D341Med (cell line): Measurements from ENCODE around the gene NRXN3.

Experiments used
- DNase-seq: peaks from one replicate; pipeline ENCODE4 v3.0.0; 2012; ENCODE audit warnings: low spot score

Gene NRXN3

DNA sequence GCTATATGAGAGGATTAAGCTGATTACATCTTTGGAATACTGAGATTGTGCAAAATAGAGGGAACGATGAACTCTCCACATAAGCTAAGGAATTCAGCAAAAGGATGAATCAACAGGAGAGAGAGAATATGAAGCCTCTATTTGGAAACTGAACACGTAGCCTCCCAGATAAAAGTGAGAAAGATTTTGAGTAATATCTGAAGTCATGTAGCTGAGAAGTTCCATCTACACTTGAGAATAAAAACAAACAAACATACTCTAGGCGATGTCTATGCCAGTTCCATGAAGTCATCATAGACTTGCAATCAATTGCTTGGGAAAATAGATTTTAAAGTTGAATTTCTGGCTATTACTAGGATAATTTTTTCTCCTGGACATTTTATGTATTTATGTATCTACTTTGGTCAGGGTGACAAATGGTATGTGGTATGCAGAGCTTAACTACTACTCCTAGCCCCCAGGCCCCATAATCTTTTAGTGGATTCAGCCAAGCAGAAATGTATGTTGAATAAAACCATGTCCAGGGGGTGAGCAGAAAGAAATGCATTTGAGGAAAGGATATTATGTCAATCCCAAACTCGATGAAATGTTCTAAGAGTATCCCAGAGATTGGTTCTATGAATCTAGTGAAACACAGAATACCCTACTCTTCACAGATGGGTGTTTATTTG lies 1413.7 kb downstream of the NRXN3 start:
- DNase-seq = no peak

DNA sequence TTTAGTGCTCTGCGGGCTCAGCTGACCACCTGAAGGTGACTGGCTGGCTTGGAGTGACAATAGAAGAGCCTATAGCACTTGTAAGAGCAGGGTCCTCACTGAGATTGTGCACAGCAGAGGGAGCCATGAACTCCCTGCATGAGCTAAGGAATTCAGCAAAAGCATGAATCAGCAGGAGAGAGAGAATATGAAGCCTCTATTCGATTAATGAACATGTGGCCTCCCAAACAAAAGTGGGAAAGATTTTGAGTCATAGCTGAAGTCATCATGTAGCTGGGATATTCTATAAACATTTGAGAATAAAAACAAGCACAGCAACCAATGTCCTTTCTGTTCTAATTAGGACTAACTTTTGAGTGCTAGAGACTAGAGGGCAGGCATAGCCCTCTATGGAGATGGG lies 1414.5 kb downstream of the NRXN3 start:
- no peak for DNase-seq

DNA sequence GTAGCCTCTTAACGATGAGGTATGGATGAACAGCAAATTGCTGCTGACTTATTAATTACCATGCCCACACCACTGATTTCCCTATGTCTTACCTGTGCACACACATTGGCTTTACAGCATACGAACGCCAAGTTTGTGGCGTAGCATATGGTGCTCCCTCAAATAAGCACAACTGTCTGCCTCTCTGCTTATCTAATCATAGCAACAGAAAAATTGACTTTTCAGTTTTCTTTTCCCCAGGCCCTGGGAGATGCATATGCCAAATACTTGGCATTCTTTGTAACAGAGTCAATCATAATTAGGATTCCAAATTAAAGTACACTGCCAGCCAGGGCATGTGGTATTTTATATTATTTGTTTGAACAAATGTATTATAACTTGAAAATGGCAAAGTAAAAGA lies 1415.7 kb downstream of the NRXN3 start:
- DNase-seq = no peak

DNA sequence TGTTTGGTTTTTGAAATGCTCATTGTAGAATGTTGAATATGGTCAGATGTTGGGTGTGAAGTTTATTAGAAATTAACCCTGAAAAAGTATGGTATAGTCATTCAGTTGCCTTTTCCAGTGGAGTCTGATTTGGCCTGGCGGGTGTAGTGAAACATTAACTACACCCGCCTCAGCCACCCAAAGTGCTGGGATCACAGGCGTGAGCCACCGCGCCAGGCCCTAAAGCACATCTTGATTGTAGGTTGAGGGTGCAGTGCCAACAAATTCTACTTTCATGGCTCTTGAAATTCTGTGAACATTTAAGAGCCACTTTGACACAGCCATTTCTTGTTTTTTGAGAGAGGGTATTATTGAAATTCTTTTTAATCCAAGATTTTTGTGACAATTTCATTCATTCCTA lies 1416.2 kb downstream of the NRXN3 start:
- DNase-seq = no peak

GRCh38 chr14:79586989-79587598 lies 1416.9 kb downstream of the NRXN3 start:
- no peak for DNase-seq

- no peak for DNase-seq
These were observed 1417.7 kb downstream of the NRXN3 start for GRCh38 chr14:79587875-79588274.

- DNase-seq = no peak
These were observed 1418.2 kb downstream of the NRXN3 start for GRCh38 chr14:79588398-79588797.

DNA sequence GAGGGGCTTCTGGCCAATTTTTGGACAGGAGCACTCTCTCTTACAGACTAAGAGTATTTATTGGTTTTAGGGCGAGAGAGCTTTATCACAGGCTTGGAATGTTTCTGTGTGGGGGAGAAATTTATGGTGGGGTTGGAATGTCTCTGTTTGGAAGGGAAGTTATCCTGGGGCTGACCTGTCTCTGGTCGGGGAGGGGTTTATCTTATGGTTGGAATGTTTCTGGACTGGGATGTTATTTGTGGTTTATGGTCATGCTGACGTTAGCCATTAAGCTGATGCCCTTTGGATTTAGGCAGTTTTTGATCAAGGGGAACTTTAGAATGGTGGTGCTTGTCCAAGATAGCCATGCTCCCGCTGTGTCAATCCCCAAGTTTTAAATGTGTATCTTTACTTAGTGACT lies 1426.4 kb downstream of the NRXN3 start:
- no peak for DNase-seq

- DNase-seq = no peak
These were observed 1427.4 kb downstream of the NRXN3 start for GRCh38 chr14:79597566-79597965.

- DNase-seq = no peak
These were observed 1428.2 kb downstream of the NRXN3 start for GRCh38 chr14:79598339-79598738.

DNA sequence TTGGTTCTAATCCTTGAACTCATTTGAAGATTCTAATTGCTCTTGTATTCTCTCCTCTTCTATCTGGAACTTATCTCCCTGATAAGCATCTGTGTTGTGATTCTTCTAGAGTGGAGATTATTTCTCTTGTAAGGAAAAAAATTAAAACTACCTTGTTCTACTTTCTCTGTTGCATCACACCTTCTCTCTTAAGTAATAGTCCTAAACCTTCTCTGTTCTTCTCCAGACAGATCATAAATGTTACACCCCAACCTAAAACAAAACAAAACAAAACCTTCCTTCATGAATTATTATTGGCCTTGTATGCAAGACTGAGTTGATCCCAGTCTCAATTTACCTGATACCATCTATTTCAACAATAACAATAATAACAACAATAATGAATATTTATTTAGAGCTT lies 1429.1 kb downstream of the NRXN3 start:
- DNase-seq = no peak

- DNase-seq = no peak
These were observed 1430.2 kb downstream of the NRXN3 start for GRCh38 chr14:79600406-79600805.

GRCh38 chr14:79601579-79601978 lies 1431.4 kb downstream of the NRXN3 start:
- no peak for DNase-seq

- no peak for DNase-seq
These were observed 1431.9 kb downstream of the NRXN3 start for GRCh38 chr14:79602045-79602444.

- no peak for DNase-seq
These were observed 1432.6 kb downstream of the NRXN3 start for GRCh38 chr14:79602742-79603141.

DNA sequence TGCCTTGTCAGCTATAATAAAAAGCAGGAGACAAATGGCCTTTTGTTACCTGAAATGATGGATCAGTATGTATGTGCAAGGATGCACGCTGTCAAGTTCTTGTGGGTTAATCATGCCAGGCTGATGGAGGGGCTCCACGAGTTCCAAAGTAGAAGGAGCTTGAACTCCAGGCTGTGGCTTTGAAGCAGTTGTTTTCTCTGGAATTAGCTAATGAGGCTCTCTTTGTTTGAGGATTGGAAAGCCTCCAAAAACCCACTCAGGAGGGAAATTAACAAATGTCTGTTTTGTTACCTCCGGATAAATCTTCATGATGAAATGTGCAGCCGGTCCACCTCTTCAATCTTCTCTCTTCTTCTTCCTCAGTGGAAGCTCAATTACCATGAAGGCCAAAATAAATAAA lies 1435.7 kb downstream of the NRXN3 start:
- DNase-seq = peak; percentile 29

DNA sequence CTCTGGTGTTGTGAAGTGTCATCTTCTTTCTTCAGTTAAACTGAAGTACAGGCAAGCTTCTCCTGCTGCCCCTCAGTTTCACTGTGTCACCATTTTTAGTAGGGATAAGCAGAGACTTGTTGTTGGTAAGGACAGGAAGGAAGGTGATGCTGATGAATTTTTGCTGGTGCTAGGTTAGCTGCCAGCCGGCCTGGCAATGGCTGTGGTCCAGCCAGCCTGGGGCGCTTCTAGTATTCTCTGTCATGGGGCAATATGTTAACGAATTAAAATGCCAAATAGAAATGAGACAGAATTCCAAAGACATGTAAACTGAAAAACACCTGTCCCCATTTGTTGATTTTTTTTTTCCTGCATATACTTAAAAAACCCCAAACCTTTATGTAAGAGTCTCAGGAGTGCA lies 1438.3 kb downstream of the NRXN3 start:
- DNase-seq = no peak

DNA sequence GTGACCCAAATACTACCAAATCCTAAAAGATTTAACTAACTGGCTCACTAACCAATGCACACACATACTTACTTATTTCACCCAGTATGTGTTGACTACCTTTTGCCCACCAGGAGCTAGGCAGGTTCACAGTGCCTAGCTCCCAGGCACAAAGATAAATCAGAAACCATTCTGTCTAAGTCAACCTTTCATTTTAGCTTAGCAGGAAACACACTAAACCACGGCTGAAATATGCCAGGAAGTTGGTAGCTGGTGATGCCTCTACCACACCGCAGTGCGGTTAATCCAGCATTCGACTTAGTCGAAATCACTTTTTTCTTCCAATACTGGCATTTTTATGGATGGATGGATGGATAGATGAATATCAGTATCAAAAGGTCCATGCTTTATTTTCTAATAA lies 1443.5 kb downstream of the NRXN3 start:
- DNase-seq = no peak

DNA sequence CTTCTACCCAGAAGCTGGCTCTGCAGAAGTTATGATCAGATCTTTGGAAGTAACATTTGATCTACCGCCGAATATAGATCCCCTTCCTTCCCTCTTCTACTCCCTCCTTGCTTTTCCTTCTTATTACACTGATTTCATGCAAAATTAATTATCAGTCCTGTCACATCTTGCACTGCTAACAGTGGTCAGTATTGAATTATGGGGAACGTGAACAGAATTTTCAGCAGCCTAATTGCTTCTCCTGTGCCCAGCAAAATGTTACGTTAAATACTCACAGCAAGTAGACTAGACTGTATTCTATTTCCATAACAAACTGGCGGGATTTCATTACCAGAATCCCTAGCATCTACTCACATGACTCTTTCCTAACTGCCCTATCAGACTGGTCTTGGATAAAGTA lies 1444.3 kb downstream of the NRXN3 start:
- no peak for DNase-seq

DNA sequence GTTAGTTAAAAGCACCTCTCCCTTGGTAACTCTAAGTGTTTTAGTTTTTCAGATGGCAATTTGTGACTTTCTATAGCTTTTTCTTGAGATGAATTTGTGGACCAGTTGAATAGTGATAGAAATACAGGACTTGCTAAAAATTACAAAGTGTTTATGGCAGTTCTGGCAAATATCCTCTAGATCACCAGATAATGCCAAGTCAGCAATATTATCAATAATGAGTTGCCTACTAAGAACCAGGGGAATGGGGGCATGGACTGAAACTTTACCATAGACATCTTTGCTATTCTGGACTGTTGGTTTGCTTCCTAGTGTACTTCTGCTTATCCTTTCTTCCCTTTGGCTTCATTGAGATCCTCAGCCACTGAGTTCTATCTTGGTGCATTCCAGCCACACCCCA lies 1456.9 kb downstream of the NRXN3 start:
- no peak for DNase-seq

DNA sequence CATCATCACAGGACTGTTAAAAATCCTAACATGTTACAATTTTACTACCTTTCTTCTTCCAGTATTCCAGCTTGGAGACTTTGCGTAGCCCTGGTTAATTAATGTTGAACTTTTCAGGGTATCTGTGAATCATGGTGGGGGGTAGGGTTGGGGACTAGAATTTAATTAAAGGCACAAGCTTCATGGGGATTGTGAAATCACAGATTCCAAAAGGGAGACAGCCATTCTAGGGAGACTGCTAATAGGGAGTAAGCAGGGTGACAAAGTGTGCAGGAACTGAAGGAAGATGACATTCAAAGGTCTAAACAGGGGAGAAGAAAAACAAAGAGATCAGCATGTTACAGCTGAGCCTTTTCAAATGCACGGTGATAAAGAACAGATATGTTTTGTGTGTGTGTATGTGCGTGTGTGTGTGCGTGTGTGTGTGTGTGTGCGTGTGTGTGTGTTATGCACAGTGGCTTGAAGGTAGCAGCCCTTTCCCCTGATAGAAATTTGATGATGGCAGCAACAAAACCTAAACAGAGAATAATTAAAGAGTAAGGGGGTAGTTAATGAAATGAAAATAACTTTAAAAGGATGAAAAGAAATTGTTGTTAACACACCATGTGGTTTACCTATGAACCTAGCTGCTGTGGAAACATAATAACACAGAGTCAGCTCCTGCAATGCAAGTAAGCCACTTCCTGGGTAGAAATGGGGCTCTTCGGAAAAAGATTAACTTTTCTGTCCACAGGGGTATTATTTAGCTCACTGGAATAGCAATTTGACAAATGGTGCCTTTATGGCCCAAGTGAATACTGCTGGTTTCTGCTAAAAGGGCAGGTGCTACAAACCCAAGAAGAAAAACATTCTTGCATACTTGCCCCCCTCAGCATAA lies 1459.5 kb downstream of the NRXN3 start:
- DNase-seq = no peak

- DNase-seq = no peak
These were observed 1460.3 kb downstream of the NRXN3 start for GRCh38 chr14:79630288-79630960.

DNA sequence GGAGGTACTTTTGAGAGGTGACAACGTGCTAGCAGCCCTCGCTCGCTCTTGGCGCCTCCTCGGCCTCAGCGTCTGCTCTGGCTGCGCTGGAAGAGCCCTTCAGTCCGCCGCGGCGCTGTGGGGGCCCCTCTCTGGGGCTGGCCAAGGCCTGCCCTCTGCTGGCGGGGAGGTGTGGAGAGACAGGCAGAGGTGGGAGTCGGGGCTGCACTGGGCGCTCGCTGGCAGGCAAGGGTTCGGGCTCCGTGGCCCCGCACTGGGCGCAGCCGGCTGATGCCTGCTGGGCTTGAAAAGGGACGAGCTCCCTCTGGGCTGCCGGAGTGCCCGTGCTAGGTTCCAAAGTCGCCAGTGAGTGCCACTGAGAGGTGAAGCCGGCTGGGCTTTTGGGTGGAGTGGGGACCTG lies 1461.1 kb downstream of the NRXN3 start:
- DNase-seq = no peak
